ENCODE results near the gene ABCA6.

ABCA6 gene

GRCh38 chr17:69055334-69055733, 86.4 kb downstream of the ABCA6 start:
- no peak for TF ChIP-seq CTCF (IDR thresholded peaks at IDR 0.05; ENCODE audit: low read depth, low read length)
- no peak for DNase-seq (ENCODE audit: extremely low read depth, low read depth)

- TF ChIP-seq CTCF (IDR thresholded peaks at IDR 0.05; ENCODE audit: low read depth, low read length): no peak
- DNase-seq (ENCODE audit: extremely low read depth, low read depth): no peak
Observed at GRCh38 chr17:69050999-69051775, 90.5 kb downstream of the ABCA6 start.

- TF ChIP-seq CTCF (IDR thresholded peaks at IDR 0.05; ENCODE audit: low read depth, low read length): no peak
- DNase-seq (ENCODE audit: extremely low read depth, low read depth): no peak
Observed at GRCh38 chr17:69048634-69049033, 93.1 kb downstream of the ABCA6 start.

GRCh38 chr17:69047368-69048263, 94.1 kb downstream of the ABCA6 start:
- DNase-seq (ENCODE audit: extremely low read depth, low read depth): peak; percentile 53
- no peak for TF ChIP-seq CTCF (IDR thresholded peaks at IDR 0.05; ENCODE audit: low read depth, low read length)

GRCh38 chr17:69046121-69046807, 95.4 kb downstream of the ABCA6 start:
- no peak for DNase-seq (ENCODE audit: extremely low read depth, low read depth)
- TF ChIP-seq CTCF (IDR thresholded peaks at IDR 0.05; ENCODE audit: low read depth, low read length): no peak

- no peak for TF ChIP-seq CTCF (IDR thresholded peaks at IDR 0.05; ENCODE audit: low read depth, low read length)
- DNase-seq (ENCODE audit: extremely low read depth, low read depth): no peak
Observed at GRCh38 chr17:69045646-69046045, 96.0 kb downstream of the ABCA6 start.
